Transverse colon (tissue), 4 donors: ENCODE results near the gene PSMD11. TPM values are rescaled to one million over a fixed set of nuclear protein-coding genes. Genes with fewer than 3 reads are reported as not detected.

ENCODE experiments used
- DNase-seq: peaks from one replicate; pipeline ENCODE4 v3.0.0-alpha.2; 2019
- H3K27ac ChIP-seq, 4 donors: fragments of 200-600 bp; sonication (generic); 2 replicates each; pipeline ENCODE4 v1.5.1; 2016 to 2018; ENCODE audit warnings: inconsistent platforms in 4 of 4
- H3K27me3 ChIP-seq: fragments of 200-600 bp; sonication (generic); 2 replicates; pipeline ENCODE4 v1.5.1; 2017; ENCODE audit warnings: inconsistent platforms
- H3K36me3 ChIP-seq, 4 donors: fragments of 200-600 bp; sonication (generic); 2 replicates each; pipeline ENCODE4 v1.5.1; 2017 to 2019; ENCODE audit warnings: inconsistent platforms in 4 of 4
- H3K4me1 ChIP-seq, 4 donors: fragments of 200-600 bp; sonication (generic); 2 replicates each; pipeline ENCODE4 v1.5.1; 2017 to 2020; ENCODE audit warnings: inconsistent platforms in 4 of 4
- H3K4me3 ChIP-seq, 4 donors: fragments of 200-600 bp; sonication (generic); 1 replicate in 1 of 4; 2 replicates in 3 of 4; pipeline versions ENCODE4 v1.5.1 to v1.6.1; 2017 to 2019; ENCODE audit warnings: inconsistent platforms in 4 of 4
- H3K9me3 ChIP-seq, 2 donors: fragments of 200-600 bp; sonication (generic); 2 replicates each; pipeline ENCODE4 v1.5.1; 2017 to 2019; ENCODE audit warnings: inconsistent platforms in 2 of 2
- EP300 ChIP-seq: sonication (generic); formaldehyde crosslinking; IDR thresholded peaks from one replicate; pipeline ENCODE4 v1.6.1; 2017; ENCODE audit warnings: antibody characterized with exemption, low read depth
- POLR2A ChIP-seq: fragments of 450-650 bp; IDR thresholded peaks from one replicate; pipeline ENCODE4 v1.6.1; 2016; ENCODE audit warnings: antibody characterized with exemption, mild to moderate bottlenecking, moderate library complexity
- POLR2AphosphoS5 ChIP-seq, 3 donors: sonication (generic); formaldehyde crosslinking; IDR thresholded peaks; one replicate each; pipeline ENCODE4 v1.6.1; 2016; ENCODE audit warnings: antibody characterized with exemption in 3 of 3
- WGBS, 2 donors: methylation state at CpG; one replicate each; pipeline ENCODE4 v1.1.5; 2018; ENCODE audit warnings: low coverage in 1 of 2; 5-methylcytosine and 5-hydroxymethylcytosine counted together
- in situ Hi-C, 4 donors: fragments of 200-750 bp; cut with MboI; loops; one replicate each; pipeline versions ENCODE4 v1.15.0 to v1.15.1; 2017; ENCODE audit warnings: low sequenced_read_pairs in 3 of 4, low pct_ligation_motif_present in 1 of 4, low pct_unique_long_range_greater_than_20kb in 1 of 4
- intact Hi-C: fragments of 100-400 bp; cut with DNase I; formaldehyde crosslinking; loops from one replicate; pipeline ENCODE4 v1.15.1; 2023; ENCODE audit warnings: low total_unique reads
- total RNA-seq, 4 donors: library from RNA; depleted of rRNA; stranded (reverse); fragments of >200 nt; gene quantifications; one replicate each; pipeline ENCODE4 v1.1.0, GENCODE V29; 2016
- TF ChIP-seq, protein P1 (sequence below), 5 experiments: fragments of 200-600 bp in 3 of 5; fragments of 450-650 bp in 2 of 5; sonication (generic) in 3 of 5; IDR thresholded peaks; 1 replicate in 2 of 5; 2 replicates in 3 of 5; pipeline ENCODE4 v1.5.1; 2016 to 2017; ENCODE audit warnings: antibody characterized with exemption in 5 of 5, inconsistent platforms in 3 of 5, mild to moderate bottlenecking in 2 of 5, moderate library complexity in 1 of 5

PSMD11 gene
- total RNA-seq, 4 donors from 2014 or later: 20.9 to 238 (median 62.3) TPM

GRCh38 chr17:32502710-32503109 is 58.4 kb downstream of the PSMD11 start:
- in situ Hi-C loops: no loop called here
- Histone ChIP-seq H3K36me3 (no peaks in the 10 kb centered on the region), H3K27me3 (no peaks in the 10 kb centered on the region), H3K4me3 (no peak overlapping the region), H3K4me1 (peaks cover 0 to 12% (median 3%) of the 10 kb centered on the region in 4 donors), H3K9me3 (no peaks in the 10 kb centered on the region), H3K27ac (peak overlapping the region; percentile 22 to 70 (median 42))
- DNase-seq: no peak
- WGBS, 2 donors: 79 to 90% methylated on average over 6 to 10 of the region's 10 CpGs
- TF ChIP-seq EP300 (no peak), POLR2AphosphoS5 (IDR thresholded peaks at IDR 0.05) (no peak), POLR2A (no peak)
- TF ChIP-seq, protein P1, sequence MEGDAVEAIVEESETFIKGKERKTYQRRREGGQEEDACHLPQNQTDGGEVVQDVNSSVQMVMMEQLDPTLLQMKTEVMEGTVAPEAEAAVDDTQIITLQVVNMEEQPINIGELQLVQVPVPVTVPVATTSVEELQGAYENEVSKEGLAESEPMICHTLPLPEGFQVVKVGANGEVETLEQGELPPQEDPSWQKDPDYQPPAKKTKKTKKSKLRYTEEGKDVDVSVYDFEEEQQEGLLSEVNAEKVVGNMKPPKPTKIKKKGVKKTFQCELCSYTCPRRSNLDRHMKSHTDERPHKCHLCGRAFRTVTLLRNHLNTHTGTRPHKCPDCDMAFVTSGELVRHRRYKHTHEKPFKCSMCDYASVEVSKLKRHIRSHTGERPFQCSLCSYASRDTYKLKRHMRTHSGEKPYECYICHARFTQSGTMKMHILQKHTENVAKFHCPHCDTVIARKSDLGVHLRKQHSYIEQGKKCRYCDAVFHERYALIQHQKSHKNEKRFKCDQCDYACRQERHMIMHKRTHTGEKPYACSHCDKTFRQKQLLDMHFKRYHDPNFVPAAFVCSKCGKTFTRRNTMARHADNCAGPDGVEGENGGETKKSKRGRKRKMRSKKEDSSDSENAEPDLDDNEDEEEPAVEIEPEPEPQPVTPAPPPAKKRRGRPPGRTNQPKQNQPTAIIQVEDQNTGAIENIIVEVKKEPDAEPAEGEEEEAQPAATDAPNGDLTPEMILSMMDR (IDR thresholded peaks at IDR 0.05): no peak
- intact Hi-C loops: no loop called here

DNA sequence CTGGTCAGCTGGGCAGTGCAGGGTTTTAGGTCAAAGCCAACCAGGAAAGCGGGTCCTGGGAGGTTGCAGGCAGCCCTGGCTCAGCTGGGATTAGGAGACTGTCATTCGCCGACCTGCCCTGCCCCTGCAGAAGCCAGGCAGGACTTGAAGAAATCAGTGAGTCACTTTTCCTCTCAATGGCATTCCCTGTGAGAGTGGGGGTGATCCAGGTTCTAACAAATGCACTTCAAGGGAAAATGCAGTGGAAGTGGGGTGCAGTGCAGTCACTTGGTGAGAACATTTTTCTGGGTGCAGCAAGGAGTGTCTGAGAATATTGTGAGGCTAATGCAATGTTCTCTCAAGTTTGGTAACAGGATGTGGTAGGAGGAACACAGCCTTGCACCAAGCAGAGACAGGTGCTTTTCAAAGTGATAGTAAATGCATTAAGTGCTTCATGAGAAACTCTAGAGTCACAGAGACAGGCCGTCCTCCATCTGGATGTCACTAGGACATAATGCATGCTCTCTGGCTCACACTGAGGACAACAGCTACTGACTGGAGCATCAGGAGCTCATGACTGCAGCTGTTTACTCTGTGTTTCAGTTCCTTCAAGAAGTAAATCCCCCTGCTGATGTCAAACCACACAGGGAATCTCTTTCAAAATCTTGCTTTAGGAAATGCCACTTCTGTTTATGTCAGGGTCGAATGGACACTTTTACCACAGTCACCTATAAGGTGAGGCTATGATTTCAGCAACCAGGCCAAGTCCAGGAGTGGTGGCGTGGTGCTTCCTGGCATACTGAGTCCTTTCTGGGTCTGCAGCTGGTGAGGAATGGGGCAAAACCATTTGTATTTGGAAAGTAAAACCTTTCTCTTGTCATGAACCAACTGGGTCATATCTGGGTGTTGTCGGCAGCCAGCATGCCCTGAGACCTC is 59.2 kb downstream of the PSMD11 start:
- in situ Hi-C loops: no loop called here
- H3K4me3 ChIP-seq: no peak overlapping the region
- WGBS, 2 donors: 54 to 57% methylated on average over 1 to 7 of the region's 7 CpGs
- no peaks in the 10 kb centered on the region for H3K27me3 ChIP-seq
- peaks cover 0 to 12% (median 3%) of the 10 kb centered on the region in 4 donors for H3K4me1 ChIP-seq
- H3K36me3 ChIP-seq: no peaks in the 10 kb centered on the region
- H3K9me3 ChIP-seq: no peaks in the 10 kb centered on the region
- intact Hi-C loops: no loop called here
- DNase-seq: peak; percentile 36
- TF ChIP-seq POLR2AphosphoS5 (IDR thresholded peaks at IDR 0.05): peak in 2 of 3 donors; percentile 26 to 38
- TF ChIP-seq POLR2A: peak; percentile 26
- TF ChIP-seq EP300: no peak
- peak overlapping the region; percentile 36 to 71 (median 62) for H3K27ac ChIP-seq

DNA sequence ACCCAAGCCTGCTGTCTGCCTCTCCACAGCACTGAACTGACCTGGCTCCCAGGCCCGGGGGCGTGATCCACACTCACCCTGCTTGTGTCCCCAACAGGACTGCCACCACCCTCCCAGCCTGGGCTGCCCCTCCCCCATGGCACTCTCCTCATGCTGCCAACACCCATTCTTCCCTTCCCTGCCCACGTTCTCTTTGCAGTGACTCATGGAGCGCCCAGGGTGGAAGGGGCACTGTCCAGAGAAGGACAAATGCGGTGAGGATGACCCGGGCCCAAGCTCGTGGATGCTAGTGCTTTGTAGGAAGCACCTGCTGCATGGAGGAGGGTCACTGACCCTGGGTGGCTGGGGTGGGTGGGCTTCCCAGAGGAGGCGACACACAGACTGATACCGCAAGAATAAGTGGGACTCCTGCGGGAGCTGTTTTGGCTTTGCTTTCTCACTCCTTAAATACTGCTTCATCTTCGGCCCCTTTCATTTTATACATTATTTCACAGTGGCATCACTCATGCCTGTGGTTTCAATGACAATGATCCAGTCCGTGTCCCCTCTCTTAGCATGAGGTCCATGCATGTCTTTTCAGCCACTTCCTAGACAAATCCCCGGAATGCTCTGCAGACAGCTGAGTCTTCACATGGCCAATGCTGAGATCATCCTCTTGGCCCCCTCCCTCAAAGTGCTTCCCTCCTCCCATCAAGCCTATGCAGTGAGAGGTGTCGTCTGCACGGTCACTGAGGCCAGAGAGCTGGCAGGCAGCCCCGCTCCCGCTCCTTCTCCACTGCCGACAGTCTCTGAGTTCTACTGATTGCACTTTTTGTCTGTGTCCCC is 60.1 kb downstream of the PSMD11 start:
- no peak for DNase-seq
- H3K4me1 ChIP-seq: peaks cover 0 to 12% (median 3%) of the 10 kb centered on the region in 4 donors
- no peaks in the 10 kb centered on the region for H3K27me3 ChIP-seq
- WGBS, 2 donors: 87 to 88% methylated on average over 5 to 17 of the region's 18 CpGs
- H3K36me3 ChIP-seq: no peaks in the 10 kb centered on the region
- H3K9me3 ChIP-seq: no peaks in the 10 kb centered on the region
- TF ChIP-seq POLR2A (no peak), EP300 (no peak), POLR2AphosphoS5 (IDR thresholded peaks at IDR 0.05) (no peak)
- TF ChIP-seq, protein P1 (IDR thresholded peaks at IDR 0.05): no peak
- peak overlapping the region; percentile 36 to 71 (median 62) for H3K27ac ChIP-seq
- H3K4me3 ChIP-seq: no peak overlapping the region
- in situ Hi-C loops (no loop called here), intact Hi-C loops (no loop called here)

DNA sequence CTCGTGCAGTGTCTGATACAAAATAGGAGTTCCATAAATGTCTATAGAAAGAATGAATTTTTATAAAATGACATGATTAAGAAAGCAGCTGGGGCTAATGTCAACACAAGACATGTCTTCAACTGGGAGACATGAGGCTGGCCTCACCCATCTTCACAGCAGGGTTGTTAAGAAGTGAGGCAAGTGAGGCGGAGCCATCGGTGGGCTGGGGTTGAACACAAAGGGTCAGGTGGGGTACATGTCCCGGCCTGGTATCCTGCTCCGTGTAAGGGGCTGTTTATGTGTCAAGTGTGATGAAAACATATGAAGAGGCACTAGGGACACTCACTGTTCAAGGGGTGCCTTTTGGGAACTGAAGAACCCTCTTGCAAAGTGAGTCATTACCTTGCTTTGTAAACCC is 64.6 kb downstream of the PSMD11 start:
- no peaks in the 10 kb centered on the region for H3K27me3 ChIP-seq
- no peaks in the 10 kb centered on the region for H3K36me3 ChIP-seq
- in situ Hi-C loops (no loop called here), intact Hi-C loops (no loop called here)
- DNase-seq: no peak
- no peak overlapping the region for H3K27ac ChIP-seq
- WGBS, 2 donors: 89 to 100% methylated on average over 3 to 5 of the region's 5 CpGs
- no peak for TF ChIP-seq POLR2AphosphoS5 (IDR thresholded peaks at IDR 0.05)
- TF ChIP-seq POLR2A: no peak
- no peak for TF ChIP-seq EP300
- TF ChIP-seq, protein P1 (IDR thresholded peaks at IDR 0.05): no peak
- no peaks in the 10 kb centered on the region for H3K9me3 ChIP-seq
- no peak overlapping the region for H3K4me3 ChIP-seq
- peaks cover 0 to 12% (median 2%) of the 10 kb centered on the region in 4 donors for H3K4me1 ChIP-seq
